Stimulated activated CD8-positive, alpha-beta memory T cell treated with anti-CD3 and anti-CD28 coated beads, Interleukin-7, amount 100 ng/mL, for 24 hours (primary cell): Measurements from ENCODE around the gene SNRNP35.
"Not testable (repeated sequence)": the region's sequence is repeated elsewhere in the genome, so short reads cannot be mapped to it uniquely, and the experiment has no call there.

Experiments
- DNase-seq: peaks from one replicate; pipeline ENCODE4 v3.0.0-alpha.2; 2020; ENCODE audit warnings: low read depth

The SNRNP35 gene

GRCh38 chr12:123489580-123489979 lies 31.6 kb downstream of the SNRNP35 start:
- no peak for DNase-seq

GRCh38 chr12:123490089-123490488 lies 32.1 kb downstream of the SNRNP35 start:
- no peak for DNase-seq

GRCh38 chr12:123491056-123491455 lies 33.1 kb downstream of the SNRNP35 start:
- no peak for DNase-seq

- no peak for DNase-seq
Observed at GRCh38 chr12:123491481-123491880, 33.5 kb downstream of the SNRNP35 start.

- not testable (repeated sequence) for DNase-seq
Observed at GRCh38 chr12:123492339-123493039, 34.5 kb downstream of the SNRNP35 start.

- no peak for DNase-seq
Observed at GRCh38 chr12:123494124-123494851, 36.3 kb downstream of the SNRNP35 start.

GRCh38 chr12:123497065-123497464 lies 39.1 kb downstream of the SNRNP35 start:
- DNase-seq: no peak

GRCh38 chr12:123498126-123498825 lies 40.3 kb downstream of the SNRNP35 start:
- DNase-seq: no peak

- no peak for DNase-seq
Observed at GRCh38 chr12:123499332-123499731, 41.4 kb downstream of the SNRNP35 start.

GRCh38 chr12:123502163-123502704 lies 44.3 kb downstream of the SNRNP35 start:
- DNase-seq: no peak

- no peak for DNase-seq
Observed at GRCh38 chr12:123506059-123506842, 48.3 kb downstream of the SNRNP35 start.

- no peak for DNase-seq
Observed at GRCh38 chr12:123506843-123507236, 48.9 kb downstream of the SNRNP35 start.

GRCh38 chr12:123512838-123513665 lies 55.1 kb downstream of the SNRNP35 start:
- no peak for DNase-seq

- DNase-seq: no peak
Observed at GRCh38 chr12:123513805-123514204, 55.9 kb downstream of the SNRNP35 start.

GRCh38 chr12:123514582-123515221 lies 56.8 kb downstream of the SNRNP35 start:
- not testable (repeated sequence) for DNase-seq

GRCh38 chr12:123516216-123516780 lies 58.4 kb downstream of the SNRNP35 start:
- DNase-seq: no peak
